GM20000 (cell line): ENCODE results near the gene SLC35F4.

Experiments used
- DNase-seq: peaks from one replicate; pipeline ENCODE4 v3.0.0; 2012; ENCODE audit warnings: low spot score
- TF ChIP-seq, protein P1 (sequence below): IDR thresholded peaks from 2 replicates; pipeline ENCODE4 v1.5.1; 2012; ENCODE audit warnings: mild to moderate bottlenecking, control low read depth; ENCODE audit errors: extremely low read depth, missing control alignments

SLC35F4 gene

DNA sequence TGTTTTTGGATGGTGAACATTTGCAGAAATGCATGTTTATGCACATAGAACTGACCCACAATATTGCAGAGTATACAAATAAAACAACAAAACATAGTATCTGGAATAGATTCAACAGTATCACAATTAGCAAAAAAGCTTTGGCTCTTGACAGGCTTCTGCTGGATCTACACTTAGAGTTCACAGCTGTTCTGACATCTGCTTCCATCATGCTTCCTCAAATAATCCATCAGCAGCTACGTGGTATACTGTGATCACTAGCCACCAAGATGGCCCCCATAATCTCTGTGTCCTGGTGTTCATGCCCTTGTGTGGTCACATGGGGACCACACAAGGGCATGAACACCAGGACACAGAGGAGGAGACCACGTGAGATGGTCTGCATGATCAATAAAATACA, 205.7 kb downstream of the SLC35F4 start:
- DNase-seq = no peak
- TF ChIP-seq, protein P1, sequence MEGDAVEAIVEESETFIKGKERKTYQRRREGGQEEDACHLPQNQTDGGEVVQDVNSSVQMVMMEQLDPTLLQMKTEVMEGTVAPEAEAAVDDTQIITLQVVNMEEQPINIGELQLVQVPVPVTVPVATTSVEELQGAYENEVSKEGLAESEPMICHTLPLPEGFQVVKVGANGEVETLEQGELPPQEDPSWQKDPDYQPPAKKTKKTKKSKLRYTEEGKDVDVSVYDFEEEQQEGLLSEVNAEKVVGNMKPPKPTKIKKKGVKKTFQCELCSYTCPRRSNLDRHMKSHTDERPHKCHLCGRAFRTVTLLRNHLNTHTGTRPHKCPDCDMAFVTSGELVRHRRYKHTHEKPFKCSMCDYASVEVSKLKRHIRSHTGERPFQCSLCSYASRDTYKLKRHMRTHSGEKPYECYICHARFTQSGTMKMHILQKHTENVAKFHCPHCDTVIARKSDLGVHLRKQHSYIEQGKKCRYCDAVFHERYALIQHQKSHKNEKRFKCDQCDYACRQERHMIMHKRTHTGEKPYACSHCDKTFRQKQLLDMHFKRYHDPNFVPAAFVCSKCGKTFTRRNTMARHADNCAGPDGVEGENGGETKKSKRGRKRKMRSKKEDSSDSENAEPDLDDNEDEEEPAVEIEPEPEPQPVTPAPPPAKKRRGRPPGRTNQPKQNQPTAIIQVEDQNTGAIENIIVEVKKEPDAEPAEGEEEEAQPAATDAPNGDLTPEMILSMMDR = no peak

DNA sequence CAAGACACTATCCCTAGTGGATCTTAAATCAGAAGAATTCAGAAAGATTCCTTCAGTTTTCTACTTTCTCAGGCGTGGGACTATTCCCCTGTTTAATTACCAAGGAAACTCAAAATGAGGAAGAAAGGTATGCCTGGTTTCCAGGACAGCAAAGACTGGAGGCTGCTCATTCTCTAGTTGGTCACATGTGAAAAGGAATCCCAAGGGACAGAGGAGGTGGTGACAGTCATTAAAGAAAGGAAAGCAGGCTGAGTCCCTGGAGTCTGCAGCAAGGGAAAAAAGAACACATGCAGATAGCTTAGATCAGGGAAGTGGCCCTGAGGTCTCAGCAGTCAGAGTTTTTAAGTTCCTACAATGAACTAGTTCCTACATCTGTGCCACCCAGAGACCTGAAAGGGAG, 206.8 kb downstream of the SLC35F4 start:
- DNase-seq = no peak
- TF ChIP-seq, protein P1 = no peak

DNA sequence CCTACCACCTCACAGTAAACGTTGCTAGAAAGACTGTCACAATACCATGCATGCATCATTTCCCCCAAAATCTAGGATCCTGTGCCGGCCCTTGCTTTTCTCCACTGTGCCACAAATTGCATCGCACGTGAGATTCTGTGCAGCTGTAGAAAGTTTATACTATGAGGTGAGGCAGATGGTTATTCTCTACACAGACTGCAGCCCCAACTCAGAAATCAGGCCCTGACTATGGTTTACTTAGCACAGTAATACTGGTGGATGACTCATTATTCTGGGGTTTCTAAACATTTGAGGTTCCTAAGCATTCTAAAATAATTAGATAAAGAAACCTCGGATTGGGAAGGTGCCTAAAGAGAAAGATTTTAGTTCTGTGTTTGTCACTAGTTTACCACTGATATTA, 208.4 kb downstream of the SLC35F4 start:
- TF ChIP-seq, protein P1 = no peak
- no peak for DNase-seq

DNA sequence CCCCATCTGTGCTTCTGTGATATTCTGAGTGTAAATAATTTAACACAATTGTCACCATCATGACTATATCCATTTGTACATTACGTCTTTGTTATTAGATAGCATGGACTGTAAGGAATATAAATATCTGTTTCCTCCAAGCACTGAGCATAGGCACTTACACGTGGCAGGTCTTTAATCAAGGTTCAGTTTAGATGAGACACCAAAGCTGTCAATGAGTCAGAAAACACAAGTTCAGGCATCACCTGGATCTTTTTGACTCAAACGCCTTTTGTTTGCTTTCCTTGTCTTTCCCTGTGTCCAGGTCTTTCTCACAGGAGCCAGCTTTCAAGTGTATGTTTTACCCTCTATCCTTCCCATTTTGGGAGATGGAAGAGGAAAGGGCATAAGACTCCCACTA, 209.0 kb downstream of the SLC35F4 start:
- no peak for DNase-seq
- TF ChIP-seq, protein P1 = no peak

DNA sequence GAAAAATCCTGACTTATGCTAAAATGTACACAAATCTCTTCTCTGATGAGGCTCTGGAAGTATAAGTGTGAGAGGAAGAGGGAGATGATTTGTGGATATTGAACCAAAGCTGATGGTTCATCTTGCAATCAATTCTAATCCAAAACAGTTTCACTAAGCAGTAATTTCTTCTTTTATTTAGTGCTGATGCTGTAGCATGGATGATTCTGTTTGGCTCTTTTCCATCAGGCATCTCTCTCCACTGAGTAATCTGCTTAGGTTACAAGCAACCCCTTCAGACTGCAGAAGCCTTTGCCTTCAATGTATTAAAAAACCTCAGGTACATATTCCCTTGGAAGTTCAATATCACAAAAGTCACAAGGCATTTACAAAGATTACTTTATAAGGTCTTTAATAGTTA, 213.1 kb downstream of the SLC35F4 start:
- DNase-seq = no peak

DNA sequence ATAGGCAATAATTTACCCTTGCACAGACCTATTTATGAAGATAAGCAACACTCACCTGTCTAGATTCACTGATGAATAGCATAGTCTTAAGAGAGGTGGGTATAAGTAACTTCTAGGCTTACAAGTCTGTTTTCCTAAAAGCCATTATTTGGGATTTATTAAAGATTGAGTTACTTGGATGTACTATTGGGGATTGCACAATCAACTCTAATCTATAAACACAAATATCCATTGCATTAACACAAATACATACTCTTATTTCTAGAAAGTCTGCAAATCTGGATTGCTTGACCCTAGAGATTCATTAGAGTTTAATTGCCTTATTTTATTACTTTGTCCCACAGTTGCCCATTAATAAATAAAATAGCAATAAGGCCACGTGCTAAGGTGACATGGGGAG, 224.1 kb downstream of the SLC35F4 start:
- TF ChIP-seq, protein P1 = no peak
- DNase-seq = no peak

More for the DNA sequence above, 213.1 kb downstream of the SLC35F4 start:
- TF ChIP-seq, protein P1 = no peak

DNA sequence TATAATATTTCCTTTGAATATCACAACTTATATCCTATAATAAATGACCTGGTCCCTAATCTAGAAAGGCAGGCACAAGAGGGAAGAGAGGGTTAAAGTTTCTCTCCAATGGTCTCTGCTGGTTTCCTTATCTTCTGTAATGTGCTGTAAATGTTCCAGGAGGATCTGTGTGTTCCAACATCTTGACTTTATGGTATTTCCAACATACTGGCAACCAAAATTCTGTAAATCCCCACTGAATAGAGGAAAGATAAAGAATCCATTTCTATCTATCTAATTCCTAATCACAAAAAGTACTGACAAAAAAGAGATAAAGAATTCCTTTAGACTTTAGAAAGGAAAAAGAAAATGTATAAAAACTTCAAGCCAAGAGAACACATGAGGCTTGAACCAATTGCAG, 225.9 kb downstream of the SLC35F4 start:
- TF ChIP-seq, protein P1 = no peak

More for the DNA sequence above, 225.9 kb downstream of the SLC35F4 start:
- DNase-seq = no peak
